GM19438 (cell line): ENCODE measurements around the gene FCHO1.

Experiments used
- ATAC-seq: cut with Tn5 transposase; IDR thresholded peaks from one replicate; pipeline ENCODE4 v1.9.1; 2021; ENCODE audit warnings: low read depth; ENCODE audit not compliant: unreplicated experiment

Gene FCHO1

GRCh38 chr19:17751103-17751911 is at the start of gene FCHO1:
FCHO1 (plus strand) TSS chr19:17751477; CDS start chr19:17755165, 3,688 bp downstream.
- no peak for ATAC-seq

- no peak for ATAC-seq
These were observed 47.3 kb upstream of the FCHO1 start for GRCh38 chr19:17703824-17704463.

GRCh38 chr19:17706750-17707181 is 44.5 kb upstream of the FCHO1 start:
- no peak for ATAC-seq

GRCh38 chr19:17711851-17712250 is 39.4 kb upstream of the FCHO1 start:
- ATAC-seq = no peak

- no peak for ATAC-seq
These were observed 34.9 kb upstream of the FCHO1 start for GRCh38 chr19:17716309-17716929.

- ATAC-seq = no peak
These were observed 32.7 kb upstream of the FCHO1 start for GRCh38 chr19:17718550-17718946.

- ATAC-seq = peak; percentile 70
These were observed 32.1 kb upstream of the FCHO1 start, which contains the start of gene MAP1S for GRCh38 chr19:17718947-17719711. MAP1S (plus strand) TSS chr19:17719480; CDS start chr19:17719503, 23 bp downstream.

- ATAC-seq = peak; percentile 7
These were observed 31.4 kb upstream of the FCHO1 start for GRCh38 chr19:17719730-17720400.

GRCh38 chr19:17720440-17720839 is 30.8 kb upstream of the FCHO1 start:
- no peak for ATAC-seq

- no peak for ATAC-seq
These were observed 30.1 kb upstream of the FCHO1 start for GRCh38 chr19:17721111-17721628.

GRCh38 chr19:17721821-17722220 is 29.5 kb upstream of the FCHO1 start:
- no peak for ATAC-seq

- no peak for ATAC-seq
These were observed 28.5 kb upstream of the FCHO1 start for GRCh38 chr19:17722655-17723240.

- no peak for ATAC-seq
These were observed 26.6 kb upstream of the FCHO1 start for GRCh38 chr19:17724655-17725054.

GRCh38 chr19:17725422-17726078 is 25.7 kb upstream of the FCHO1 start:
- no peak for ATAC-seq

GRCh38 chr19:17726136-17726741 is 25.0 kb upstream of the FCHO1 start:
- no peak for ATAC-seq

GRCh38 chr19:17726964-17727773 is 24.1 kb upstream of the FCHO1 start:
- ATAC-seq = no peak

GRCh38 chr19:17727843-17728242 is 23.4 kb upstream of the FCHO1 start:
- ATAC-seq = no peak

GRCh38 chr19:17733127-17733526 is 18.1 kb upstream of the FCHO1 start:
- ATAC-seq = no peak
